ENCODE results near the gene FSHR. TPM values are rescaled to one million over a fixed set of nuclear protein-coding genes. Genes with fewer than 3 reads are reported as not detected.

FSHR gene
- total RNA-seq, 1 donor from 2014 or later, result not detected

DNA sequence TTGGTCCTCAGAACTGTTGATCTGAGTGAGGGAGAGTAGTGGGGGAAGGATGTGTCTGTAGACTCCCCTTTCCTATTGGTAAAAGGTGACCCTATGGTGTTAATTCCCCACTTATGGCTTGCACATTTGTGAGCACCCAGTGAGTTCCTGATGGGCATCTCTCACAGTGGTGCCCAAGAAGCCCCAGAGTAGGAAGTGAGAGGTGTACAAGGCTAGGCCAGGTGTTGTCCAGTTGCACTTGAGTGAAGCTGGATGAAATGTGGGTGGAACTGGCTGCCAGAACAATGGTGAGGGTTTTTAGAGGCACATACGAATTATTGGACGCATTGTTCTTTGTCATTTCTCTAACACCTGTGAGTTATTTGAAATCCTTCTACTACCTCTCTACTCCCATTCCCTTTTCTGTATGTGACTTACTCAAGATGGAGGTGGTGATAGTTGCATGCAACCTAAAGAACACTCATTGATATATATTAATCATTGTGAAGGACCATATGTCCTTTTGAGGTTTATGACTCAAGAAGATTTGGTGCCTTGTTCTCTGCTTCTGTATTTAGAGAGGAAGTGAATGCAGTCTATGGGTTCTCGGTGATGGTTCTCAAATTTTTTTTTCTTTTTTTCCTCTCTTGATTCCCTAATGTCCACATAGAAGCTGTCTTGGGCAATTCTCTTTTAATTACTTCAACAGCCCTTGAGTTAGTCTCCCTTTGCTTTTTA, 162.7 kb downstream of the FSHR start:
- DNase-seq (ENCODE audit: low spot score), result no peak
- no peaks in the 10 kb centered on the region for H3K27me3 Mint-ChIP-seq (ENCODE audit: unreplicated experiment)
- H3K4me1 Mint-ChIP-seq (ENCODE audit: unreplicated experiment), result peaks cover 17% of the 10 kb centered on the region
- TF ChIP-seq, protein P1, sequence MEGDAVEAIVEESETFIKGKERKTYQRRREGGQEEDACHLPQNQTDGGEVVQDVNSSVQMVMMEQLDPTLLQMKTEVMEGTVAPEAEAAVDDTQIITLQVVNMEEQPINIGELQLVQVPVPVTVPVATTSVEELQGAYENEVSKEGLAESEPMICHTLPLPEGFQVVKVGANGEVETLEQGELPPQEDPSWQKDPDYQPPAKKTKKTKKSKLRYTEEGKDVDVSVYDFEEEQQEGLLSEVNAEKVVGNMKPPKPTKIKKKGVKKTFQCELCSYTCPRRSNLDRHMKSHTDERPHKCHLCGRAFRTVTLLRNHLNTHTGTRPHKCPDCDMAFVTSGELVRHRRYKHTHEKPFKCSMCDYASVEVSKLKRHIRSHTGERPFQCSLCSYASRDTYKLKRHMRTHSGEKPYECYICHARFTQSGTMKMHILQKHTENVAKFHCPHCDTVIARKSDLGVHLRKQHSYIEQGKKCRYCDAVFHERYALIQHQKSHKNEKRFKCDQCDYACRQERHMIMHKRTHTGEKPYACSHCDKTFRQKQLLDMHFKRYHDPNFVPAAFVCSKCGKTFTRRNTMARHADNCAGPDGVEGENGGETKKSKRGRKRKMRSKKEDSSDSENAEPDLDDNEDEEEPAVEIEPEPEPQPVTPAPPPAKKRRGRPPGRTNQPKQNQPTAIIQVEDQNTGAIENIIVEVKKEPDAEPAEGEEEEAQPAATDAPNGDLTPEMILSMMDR (IDR thresholded peaks at IDR 0.05; ENCODE audit: unreplicated experiment), result no peak
- H3K27ac Mint-ChIP-seq (ENCODE audit: unreplicated experiment), result no peak overlapping the region
- no peaks in the 10 kb centered on the region for H3K36me3 Mint-ChIP-seq (ENCODE audit: low read depth, unreplicated experiment)
- H3K4me3 Mint-ChIP-seq (ENCODE audit: unreplicated experiment), result no peak overlapping the region
- no peaks in the 10 kb centered on the region for H3K9me3 Mint-ChIP-seq (ENCODE audit: unreplicated experiment)

GRCh38 chr2:48984922-48985321, 169.4 kb downstream of the FSHR start:
- no peak for DNase-seq (ENCODE audit: low spot score)
- TF ChIP-seq, protein P1 (IDR thresholded peaks at IDR 0.05; ENCODE audit: unreplicated experiment), result no peak
- Mint-ChIP-seq H3K4me3 (ENCODE audit: unreplicated experiment) (no peak overlapping the region), H3K27ac (ENCODE audit: unreplicated experiment) (no peak overlapping the region), H3K9me3 (ENCODE audit: unreplicated experiment) (no peaks in the 10 kb centered on the region), H3K36me3 (ENCODE audit: low read depth, unreplicated experiment) (no peaks in the 10 kb centered on the region), H3K4me1 (ENCODE audit: unreplicated experiment) (peaks cover 16% of the 10 kb centered on the region), H3K27me3 (ENCODE audit: unreplicated experiment) (no peaks in the 10 kb centered on the region)

DNA sequence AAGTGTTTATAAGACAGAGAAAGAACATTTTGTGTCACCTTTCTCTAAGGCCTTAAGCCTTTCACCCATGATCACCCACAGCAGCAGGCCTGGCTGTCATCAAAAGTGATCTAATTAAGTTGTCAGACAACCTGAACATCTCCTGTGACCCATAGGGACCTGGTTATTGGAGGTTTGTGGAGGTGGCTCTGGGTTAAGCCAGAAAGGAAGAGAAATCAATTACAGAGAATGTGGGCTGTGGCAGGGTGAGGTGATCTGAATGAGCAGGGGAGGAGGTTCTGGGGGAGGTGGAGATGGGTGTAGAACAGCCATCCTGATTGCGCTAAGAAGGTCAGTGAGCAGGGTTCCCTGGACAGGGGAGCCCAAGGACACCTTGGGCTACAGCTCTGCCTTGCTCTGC, 170.8 kb downstream of the FSHR start:
- Mint-ChIP-seq H3K4me3 (ENCODE audit: unreplicated experiment) (no peak overlapping the region), H3K4me1 (ENCODE audit: unreplicated experiment) (peaks cover 10% of the 10 kb centered on the region), H3K27ac (ENCODE audit: unreplicated experiment) (no peak overlapping the region), H3K9me3 (ENCODE audit: unreplicated experiment) (no peaks in the 10 kb centered on the region), H3K27me3 (ENCODE audit: unreplicated experiment) (no peaks in the 10 kb centered on the region), H3K36me3 (ENCODE audit: low read depth, unreplicated experiment) (no peaks in the 10 kb centered on the region)
- TF ChIP-seq, protein P1 (IDR thresholded peaks at IDR 0.05; ENCODE audit: unreplicated experiment), result no peak
- no peak for DNase-seq (ENCODE audit: low spot score)

- Mint-ChIP-seq H3K27me3 (ENCODE audit: unreplicated experiment) (no peaks in the 10 kb centered on the region), H3K9me3 (ENCODE audit: unreplicated experiment) (no peaks in the 10 kb centered on the region), H3K27ac (ENCODE audit: unreplicated experiment) (no peak overlapping the region), H3K4me3 (ENCODE audit: unreplicated experiment) (no peak overlapping the region), H3K4me1 (ENCODE audit: unreplicated experiment) (peaks cover 6% of the 10 kb centered on the region), H3K36me3 (ENCODE audit: low read depth, unreplicated experiment) (no peaks in the 10 kb centered on the region)
- TF ChIP-seq, protein P1 (IDR thresholded peaks at IDR 0.05; ENCODE audit: unreplicated experiment), result no peak
- DNase-seq (ENCODE audit: low spot score), result no peak
These were observed 171.4 kb downstream of the FSHR start for GRCh38 chr2:48982887-48983435.

DNA sequence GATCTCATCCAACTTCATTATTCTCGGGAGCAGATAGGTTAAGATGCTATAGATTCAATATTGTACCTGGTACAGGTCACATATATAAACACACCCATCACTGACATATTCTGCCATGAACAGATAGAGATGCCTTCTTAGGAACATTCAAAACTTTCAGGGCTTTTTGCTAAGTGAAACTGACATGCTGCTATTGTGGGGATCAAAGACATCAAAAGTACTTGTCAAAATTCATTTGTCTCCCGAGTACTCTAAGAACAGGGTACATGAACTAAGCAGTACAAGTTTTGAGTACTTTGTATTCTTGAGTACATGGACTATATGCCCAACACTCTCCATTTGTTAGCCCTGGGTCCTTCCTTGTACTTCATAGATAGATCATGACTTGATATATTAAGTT, 173.5 kb downstream of the FSHR start:
- no peaks in the 10 kb centered on the region for H3K27me3 Mint-ChIP-seq (ENCODE audit: unreplicated experiment)
- H3K4me1 Mint-ChIP-seq (ENCODE audit: unreplicated experiment), result no peaks in the 10 kb centered on the region
- no peak for DNase-seq (ENCODE audit: low spot score)
- H3K4me3 Mint-ChIP-seq (ENCODE audit: unreplicated experiment), result no peak overlapping the region
- H3K9me3 Mint-ChIP-seq (ENCODE audit: unreplicated experiment), result no peaks in the 10 kb centered on the region
- no peak overlapping the region for H3K27ac Mint-ChIP-seq (ENCODE audit: unreplicated experiment)
- H3K36me3 Mint-ChIP-seq (ENCODE audit: low read depth, unreplicated experiment), result no peaks in the 10 kb centered on the region
- TF ChIP-seq, protein P1 (IDR thresholded peaks at IDR 0.05; ENCODE audit: unreplicated experiment), result no peak

All from endothelial cell (in vitro differentiated cells).